HEK293 (cell line): ENCODE measurements around the gene ZNF577.

Experiments
- CTCF ChIA-PET: fragments of 350-600 bp; formaldehyde crosslinking; extraction: SDS; loops from one replicate; lab custom pipeline; 2021; ENCODE audit warnings: antibody characterized with exemption; lab: Yijun Ruan, JAX
- POLR2A ChIA-PET: fragments of 300-600 bp; formaldehyde crosslinking; extraction: SDS; loops from one replicate; lab custom pipeline; 2020; ENCODE audit warnings: antibody characterized with exemption, inconsistent platforms; lab: Yijun Ruan, JAX
- H3K27ac ChIP-seq: fragments of 200-500 bp; sonication (Bioruptor generic); 2 replicates; pipeline ENCODE4 v1.5.1; 2014; ENCODE audit warnings: low read depth, low read length, control low read depth, inconsistent platforms; ENCODE audit errors: extremely low read depth
- H3K36me3 ChIP-seq, 2 experiments: fragments of 200-500 bp in 1 of 2; sonication (Bioruptor generic) in 1 of 2; 1 replicate in 1 of 2; 2 replicates in 1 of 2; pipeline ENCODE4 v1.5.1; 2014 to 2017; ENCODE audit warnings: inconsistent platforms in 2 of 2, low read length in 2 of 2; ENCODE audit not compliant: control insufficient read depth in 2 of 2, insufficient read depth in 1 of 2
- H3K4me1 ChIP-seq: fragments of 200-500 bp; sonication (Bioruptor generic); 2 replicates; pipeline ENCODE4 v1.5.1; 2014; ENCODE audit warnings: mild to moderate bottlenecking, low read length, inconsistent platforms; ENCODE audit not compliant: control insufficient read depth, insufficient read depth
- H3K4me3 ChIP-seq: 2 replicates; pipeline ENCODE4 v1.5.1; 2011; ENCODE audit warnings: low read depth, mild to moderate bottlenecking, control low read depth, low read length, moderate library complexity
- H3K9me3 ChIP-seq: fragments of 200-500 bp; sonication (Bioruptor generic); 2 replicates; pipeline ENCODE4 v1.5.1; 2014; ENCODE audit warnings: low read depth, low read length, inconsistent platforms; ENCODE audit not compliant: control insufficient read depth, insufficient read depth
- BCL11B ChIP-seq: fragments of 450-650 bp; formaldehyde crosslinking; IDR thresholded peaks from 2 replicates; pipeline ENCODE4 v1.5.1; 2016; ENCODE audit warnings: low read depth, missing biosample characterization, missing genetic modification characterization
- TCF7L2 ChIP-seq: IDR thresholded peaks from 2 replicates; pipeline ENCODE4 v1.6.1; 2011; ENCODE audit warnings: low read depth, mild to moderate bottlenecking, inconsistent platforms, low read length, moderate library complexity, borderline replicate concordance
- ZBTB11 ChIP-seq: fragments of 450-650 bp; formaldehyde crosslinking; conservative IDR thresholded peaks from 2 replicates; pipeline ENCODE4 v1.5.1; 2016; ENCODE audit warnings: low read depth, missing biosample characterization, missing genetic modification characterization
- ZBTB26 ChIP-seq: fragments of 450-650 bp; formaldehyde crosslinking; optimal IDR thresholded peaks from 2 replicates; pipeline ENCODE3; 2016; ENCODE audit warnings: missing biosample characterization, mild to moderate bottlenecking, missing genetic modification characterization
- ZNF148 ChIP-seq: fragments of 450-650 bp; formaldehyde crosslinking; IDR thresholded peaks from 2 replicates; pipeline ENCODE4 v1.5.0; 2017; ENCODE audit warnings: missing biosample characterization, missing genetic modification characterization, borderline replicate concordance
- ZNF157 ChIP-seq: fragments of 450-650 bp; formaldehyde crosslinking; IDR thresholded peaks from 2 replicates; pipeline ENCODE4 v1.5.1; 2016; ENCODE audit warnings: missing biosample characterization, missing genetic modification characterization
- ZNF2 ChIP-seq: fragments of 450-650 bp; formaldehyde crosslinking; IDR thresholded peaks from 2 replicates; pipeline ENCODE4 v1.5.1; 2016; ENCODE audit warnings: missing biosample characterization, missing genetic modification characterization
- ZNF350 ChIP-seq: fragments of 450-650 bp; formaldehyde crosslinking; IDR thresholded peaks from 2 replicates; pipeline ENCODE4 v1.5.0; 2017; ENCODE audit warnings: missing biosample characterization, mild to moderate bottlenecking, missing genetic modification characterization
- ZNF416 ChIP-seq: fragments of 450-650 bp; formaldehyde crosslinking; IDR thresholded peaks from 2 replicates; pipeline ENCODE4 v1.5.1; 2016; ENCODE audit warnings: missing biosample characterization, missing genetic modification characterization
- ZNF529 ChIP-seq: fragments of 450-650 bp; formaldehyde crosslinking; IDR thresholded peaks from 2 replicates; pipeline ENCODE4 v1.5.1; 2017; ENCODE audit warnings: missing genetic modification characterization, missing biosample characterization; ENCODE audit not compliant: insufficient replicate concordance
- ZNF544 ChIP-seq: fragments of 450-650 bp; formaldehyde crosslinking; IDR thresholded peaks from 2 replicates; pipeline ENCODE4 v1.5.0; 2017; ENCODE audit warnings: missing biosample characterization, missing genetic modification characterization
- ZNF560 ChIP-seq: fragments of 450-650 bp; formaldehyde crosslinking; IDR thresholded peaks from 2 replicates; pipeline ENCODE4 v1.5.1; 2017; ENCODE audit warnings: missing biosample characterization, missing genetic modification characterization, borderline replicate concordance
- ZNF76 ChIP-seq: fragments of 450-650 bp; formaldehyde crosslinking; IDR thresholded peaks from 2 replicates; pipeline ENCODE4; 2016; ENCODE audit warnings: low read depth, missing biosample characterization, missing genetic modification characterization, borderline replicate concordance
- ZSCAN30 ChIP-seq: fragments of 450-650 bp; IDR thresholded peaks from 2 replicates; pipeline ENCODE4 v1.5.1; 2018; ENCODE audit warnings: missing biosample characterization, mild to moderate bottlenecking, missing genetic modification characterization, moderate library complexity
- TF ChIP-seq, protein P1 (sequence below): fragments of 450-650 bp; formaldehyde crosslinking; IDR thresholded peaks from 2 replicates; pipeline ENCODE4 v1.5.1; 2016; ENCODE audit warnings: missing biosample characterization, missing genetic modification characterization
- TF ChIP-seq, protein P2 (sequence below): fragments of 450-650 bp; formaldehyde crosslinking; IDR thresholded peaks from 2 replicates; pipeline ENCODE4 v1.5.1; 2016; ENCODE audit warnings: missing biosample characterization, missing genetic modification characterization, borderline replicate concordance
- TF ChIP-seq, protein P3 (sequence below): fragments of 450-650 bp; formaldehyde crosslinking; IDR thresholded peaks from 2 replicates; pipeline ENCODE4 v1.5.1; 2017; ENCODE audit warnings: missing biosample characterization, missing genetic modification characterization

The ZNF577 gene

DNA sequence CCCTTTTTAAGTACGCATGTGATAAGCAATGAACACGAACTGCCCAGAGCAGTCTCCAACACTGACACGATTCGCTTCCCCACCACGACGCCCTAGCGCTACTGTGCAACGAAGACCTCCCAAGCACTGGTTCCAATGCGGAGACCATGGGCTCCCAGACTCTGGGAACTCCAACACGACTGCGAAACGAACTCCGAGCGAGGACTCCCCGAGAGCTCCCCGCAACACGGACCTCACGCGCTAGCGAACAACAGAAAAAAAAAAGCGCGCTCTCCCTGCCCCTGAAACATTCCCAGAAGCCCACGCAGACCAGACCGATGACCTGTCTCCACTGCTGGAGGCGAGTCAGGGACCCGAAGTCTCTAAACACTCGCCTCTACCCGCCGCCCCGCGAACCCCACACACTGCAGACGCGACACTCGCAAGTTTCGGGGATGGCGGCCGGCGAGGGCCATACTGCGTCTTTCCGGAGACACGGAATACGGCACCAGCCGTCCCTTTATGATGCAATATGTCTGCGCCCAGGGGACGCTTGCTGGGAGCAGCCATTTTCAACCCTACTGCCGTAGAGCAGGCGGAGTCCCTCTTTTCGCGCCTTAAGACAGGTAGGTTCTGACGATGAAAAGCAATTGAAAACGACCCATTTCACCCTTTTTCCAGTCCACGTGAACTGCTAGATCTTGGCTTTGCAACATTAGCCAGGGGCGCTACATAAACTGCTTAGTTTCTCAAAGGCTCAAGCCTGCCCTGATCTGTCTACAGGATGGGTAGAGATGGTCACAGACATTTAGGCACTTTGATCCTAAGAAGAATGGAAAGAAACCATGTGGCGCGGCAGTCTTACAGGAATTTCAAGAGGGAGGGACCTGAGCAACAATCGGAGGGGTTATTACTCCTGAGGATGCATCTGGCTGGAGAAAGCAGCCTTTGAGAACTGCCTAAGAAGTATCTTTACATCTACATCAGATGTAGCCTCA, at the start of gene ZNF577:
Gene ZNF577 (minus strand): TSS at position 430 of the 977 bp plus-strand sequence. CDS start 7,569 bp downstream, outside the sequence.
- CTCF ChIA-PET: no interaction called here
- POLR2A ChIA-PET: interaction anchor here (0.5 kb wide), 2 partner anchors 114 to 674 kb away, joined by 3 to 5 read pairs; no protein-coding TSS in a partner anchor
- H3K4me3 ChIP-seq: peak within 1 kb of the TSS; percentile 65
- 0 out of 2 replicates have a peak, but pooled peaks cover 3% of the 10 kb centered on the region for H3K9me3 ChIP-seq
- no peaks in the 10 kb centered on the region for H3K4me1 ChIP-seq
- H3K36me3 ChIP-seq: peaks cover 9 to 52% of the 10 kb centered on the region in 2 experiments; a peak in 2 of 3 replicates
- peak within 1 kb of the TSS; percentile 3; the same call in 1 of the 2 replicates for H3K27ac ChIP-seq
- TF ChIP-seq ZBTB11 (tag by site-specific recombination) (peak; percentile 55), ZNF76 (tag by site-specific recombination) (peak; percentile 76), ZNF148 (tag by site-specific recombination) (no peak), ZNF544 (tag by site-specific recombination) (no peak), ZNF416 (tag by site-specific recombination) (no peak), ZNF350 (tag by site-specific recombination) (no peak), ZNF2 (no peak), TCF7L2 (no peak), ZNF529 (tag by site-specific recombination) (no peak), ZNF560 (tag by site-specific recombination) (no peak), ZSCAN30 (tag by site-specific recombination) (0 out of 2 replicates have a peak, but pooled peaks have one; percentile 20), ZNF157 (tag by site-specific recombination) (no peak), ZBTB26 (tag by site-specific recombination) (peak; percentile 28), BCL11B (tag by site-specific recombination) (no peak)
- TF ChIP-seq, protein P1, sequence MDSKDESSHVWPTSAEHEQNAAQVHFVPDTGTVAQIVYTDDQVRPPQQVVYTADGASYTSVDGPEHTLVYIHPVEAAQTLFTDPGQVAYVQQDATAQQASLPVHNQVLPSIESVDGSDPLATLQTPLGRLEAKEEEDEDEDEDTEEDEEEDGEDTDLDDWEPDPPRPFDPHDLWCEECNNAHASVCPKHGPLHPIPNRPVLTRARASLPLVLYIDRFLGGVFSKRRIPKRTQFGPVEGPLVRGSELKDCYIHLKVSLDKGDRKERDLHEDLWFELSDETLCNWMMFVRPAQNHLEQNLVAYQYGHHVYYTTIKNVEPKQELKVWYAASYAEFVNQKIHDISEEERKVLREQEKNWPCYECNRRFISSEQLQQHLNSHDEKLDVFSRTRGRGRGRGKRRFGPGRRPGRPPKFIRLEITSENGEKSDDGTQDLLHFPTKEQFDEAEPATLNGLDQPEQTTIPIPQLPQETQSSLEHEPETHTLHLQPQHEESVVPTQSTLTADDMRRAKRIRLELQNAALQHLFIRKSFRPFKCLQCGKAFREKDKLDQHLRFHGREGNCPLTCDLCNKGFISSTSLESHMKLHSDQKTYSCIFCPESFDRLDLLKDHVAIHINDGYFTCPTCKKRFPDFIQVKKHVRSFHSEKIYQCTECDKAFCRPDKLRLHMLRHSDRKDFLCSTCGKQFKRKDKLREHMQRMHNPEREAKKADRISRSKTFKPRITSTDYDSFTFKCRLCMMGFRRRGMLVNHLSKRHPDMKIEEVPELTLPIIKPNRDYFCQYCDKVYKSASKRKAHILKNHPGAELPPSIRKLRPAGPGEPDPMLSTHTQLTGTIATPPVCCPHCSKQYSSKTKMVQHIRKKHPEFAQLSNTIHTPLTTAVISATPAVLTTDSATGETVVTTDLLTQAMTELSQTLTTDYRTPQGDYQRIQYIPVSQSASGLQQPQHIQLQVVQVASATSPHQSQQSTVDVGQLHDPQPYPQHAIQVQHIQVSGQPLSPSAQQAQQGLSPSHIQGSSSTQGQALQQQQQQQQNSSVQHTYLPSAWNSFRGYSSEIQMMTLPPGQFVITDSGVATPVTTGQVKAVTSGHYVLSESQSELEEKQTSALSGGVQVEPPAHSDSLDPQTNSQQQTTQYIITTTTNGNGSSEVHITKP: 0 out of 2 replicates have a peak, but pooled peaks have one; percentile 31
- TF ChIP-seq, protein P2, sequence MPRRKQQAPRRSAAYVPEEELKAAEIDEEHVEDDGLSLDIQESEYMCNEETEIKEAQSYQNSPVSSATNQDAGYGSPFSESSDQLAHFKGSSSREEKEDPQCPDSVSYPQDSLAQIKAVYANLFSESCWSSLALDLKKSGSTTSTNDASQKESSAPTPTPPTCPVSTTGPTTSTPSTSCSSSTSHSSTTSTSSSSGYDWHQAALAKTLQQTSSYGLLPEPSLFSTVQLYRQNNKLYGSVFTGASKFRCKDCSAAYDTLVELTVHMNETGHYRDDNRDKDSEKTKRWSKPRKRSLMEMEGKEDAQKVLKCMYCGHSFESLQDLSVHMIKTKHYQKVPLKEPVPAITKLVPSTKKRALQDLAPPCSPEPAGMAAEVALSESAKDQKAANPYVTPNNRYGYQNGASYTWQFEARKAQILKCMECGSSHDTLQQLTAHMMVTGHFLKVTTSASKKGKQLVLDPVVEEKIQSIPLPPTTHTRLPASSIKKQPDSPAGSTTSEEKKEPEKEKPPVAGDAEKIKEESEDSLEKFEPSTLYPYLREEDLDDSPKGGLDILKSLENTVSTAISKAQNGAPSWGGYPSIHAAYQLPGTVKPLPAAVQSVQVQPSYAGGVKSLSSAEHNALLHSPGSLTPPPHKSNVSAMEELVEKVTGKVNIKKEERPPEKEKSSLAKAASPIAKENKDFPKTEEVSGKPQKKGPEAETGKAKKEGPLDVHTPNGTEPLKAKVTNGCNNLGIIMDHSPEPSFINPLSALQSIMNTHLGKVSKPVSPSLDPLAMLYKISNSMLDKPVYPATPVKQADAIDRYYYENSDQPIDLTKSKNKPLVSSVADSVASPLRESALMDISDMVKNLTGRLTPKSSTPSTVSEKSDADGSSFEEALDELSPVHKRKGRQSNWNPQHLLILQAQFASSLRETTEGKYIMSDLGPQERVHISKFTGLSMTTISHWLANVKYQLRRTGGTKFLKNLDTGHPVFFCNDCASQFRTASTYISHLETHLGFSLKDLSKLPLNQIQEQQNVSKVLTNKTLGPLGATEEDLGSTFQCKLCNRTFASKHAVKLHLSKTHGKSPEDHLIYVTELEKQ: no peak
- TF ChIP-seq, protein P3, sequence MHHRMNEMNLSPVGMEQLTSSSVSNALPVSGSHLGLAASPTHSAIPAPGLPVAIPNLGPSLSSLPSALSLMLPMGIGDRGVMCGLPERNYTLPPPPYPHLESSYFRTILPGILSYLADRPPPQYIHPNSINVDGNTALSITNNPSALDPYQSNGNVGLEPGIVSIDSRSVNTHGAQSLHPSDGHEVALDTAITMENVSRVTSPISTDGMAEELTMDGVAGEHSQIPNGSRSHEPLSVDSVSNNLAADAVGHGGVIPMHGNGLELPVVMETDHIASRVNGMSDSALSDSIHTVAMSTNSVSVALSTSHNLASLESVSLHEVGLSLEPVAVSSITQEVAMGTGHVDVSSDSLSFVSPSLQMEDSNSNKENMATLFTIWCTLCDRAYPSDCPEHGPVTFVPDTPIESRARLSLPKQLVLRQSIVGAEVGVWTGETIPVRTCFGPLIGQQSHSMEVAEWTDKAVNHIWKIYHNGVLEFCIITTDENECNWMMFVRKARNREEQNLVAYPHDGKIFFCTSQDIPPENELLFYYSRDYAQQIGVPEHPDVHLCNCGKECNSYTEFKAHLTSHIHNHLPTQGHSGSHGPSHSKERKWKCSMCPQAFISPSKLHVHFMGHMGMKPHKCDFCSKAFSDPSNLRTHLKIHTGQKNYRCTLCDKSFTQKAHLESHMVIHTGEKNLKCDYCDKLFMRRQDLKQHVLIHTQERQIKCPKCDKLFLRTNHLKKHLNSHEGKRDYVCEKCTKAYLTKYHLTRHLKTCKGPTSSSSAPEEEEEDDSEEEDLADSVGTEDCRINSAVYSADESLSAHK (tag by site-specific recombination): no peak
